Stimulated activated memory B cell treated with anti-CD40 and anti-IgM and Interleukin-4, amounts not matched to agents 10 μg/mL and 1 μg/mL and 100 μg/mL, for 72 hours (primary cell): ENCODE data around the gene ZFYVE21.

Experiments
- ATAC-seq: fragments of 150-1000 bp; cut with Tn5 transposase; 2 replicates; pipeline ENCODE4 v1.10.0; 2021
- H3K27ac Mint-ChIP-seq: one replicate; pipeline ENCODE4 v1.8.0; 2022; ENCODE audit warnings: mild to moderate bottlenecking, mixed read lengths
- H3K27me3 Mint-ChIP-seq: one replicate; pipeline ENCODE4 v1.8.0; 2022; ENCODE audit warnings: mixed read lengths
- H3K36me3 Mint-ChIP-seq: one replicate; pipeline ENCODE4 v1.8.0; 2022; ENCODE audit warnings: mixed read lengths
- H3K4me1 Mint-ChIP-seq: one replicate; pipeline ENCODE4 v1.8.0; 2022; ENCODE audit warnings: mixed read lengths
- H3K4me3 Mint-ChIP-seq: one replicate; pipeline ENCODE4 v1.8.0; 2022; ENCODE audit warnings: mild to moderate bottlenecking, moderate library complexity, mixed read lengths
- H3K9me3 Mint-ChIP-seq: one replicate; pipeline ENCODE4 v1.8.0; 2022; ENCODE audit warnings: mixed read lengths

Gene ZFYVE21

GRCh38 chr14:103721334-103722120, 5.9 kb downstream of the ZFYVE21 start:
- ATAC-seq, result no peak
- H3K4me1 Mint-ChIP-seq, result peaks cover 31% of the 10 kb centered on the region
- H3K27me3 Mint-ChIP-seq, result no peaks in the 10 kb centered on the region
- H3K4me3 Mint-ChIP-seq, result no peak overlapping the region
- no peaks in the 10 kb centered on the region for H3K9me3 Mint-ChIP-seq
- H3K36me3 Mint-ChIP-seq, result no peaks in the 10 kb centered on the region
- H3K27ac Mint-ChIP-seq, result no peak overlapping the region

GRCh38 chr14:103723748-103724081, 8.1 kb downstream of the ZFYVE21 start:
- Mint-ChIP-seq H3K4me3 (no peak overlapping the region), H3K4me1 (peaks cover 12% of the 10 kb centered on the region), H3K27me3 (no peaks in the 10 kb centered on the region), H3K36me3 (peaks cover under 1% of the 10 kb centered on the region), H3K9me3 (no peaks in the 10 kb centered on the region), H3K27ac (no peak overlapping the region)
- ATAC-seq, result no peak

- Mint-ChIP-seq H3K36me3 (peaks cover 4% of the 10 kb centered on the region), H3K4me1 (peaks cover 8% of the 10 kb centered on the region), H3K9me3 (no peaks in the 10 kb centered on the region), H3K4me3 (no peak overlapping the region), H3K27ac (no peak overlapping the region), H3K27me3 (no peaks in the 10 kb centered on the region)
- peak; percentile 26 for ATAC-seq
Observed at GRCh38 chr14:103724116-103724515, 8.5 kb downstream of the ZFYVE21 start.

- H3K9me3 Mint-ChIP-seq, result no peaks in the 10 kb centered on the region
- no peak for ATAC-seq
- H3K27ac Mint-ChIP-seq, result no peak overlapping the region
Observed at GRCh38 chr14:103725001-103725682, 9.5 kb downstream of the ZFYVE21 start.

GRCh38 chr14:103725739-103726395, 10.3 kb downstream of the ZFYVE21 start:
- Mint-ChIP-seq H3K27ac (no peak overlapping the region), H3K27me3 (no peaks in the 10 kb centered on the region), H3K36me3 (peaks cover 15% of the 10 kb centered on the region), H3K4me1 (no peaks in the 10 kb centered on the region), H3K9me3 (no peaks in the 10 kb centered on the region), H3K4me3 (no peak overlapping the region)
- no peak for ATAC-seq

More at GRCh38 chr14:103725001-103725682, 9.5 kb downstream of the ZFYVE21 start:
- H3K4me1 Mint-ChIP-seq, result no peaks in the 10 kb centered on the region
- H3K36me3 Mint-ChIP-seq, result peaks cover 14% of the 10 kb centered on the region
- no peak overlapping the region for H3K4me3 Mint-ChIP-seq
- H3K27me3 Mint-ChIP-seq, result no peaks in the 10 kb centered on the region

- Mint-ChIP-seq H3K4me3 (no peak overlapping the region), H3K27ac (no peak overlapping the region), H3K27me3 (no peaks in the 10 kb centered on the region), H3K9me3 (no peaks in the 10 kb centered on the region), H3K36me3 (peaks cover 15% of the 10 kb centered on the region), H3K4me1 (no peaks in the 10 kb centered on the region)
- no peak for ATAC-seq
Observed at GRCh38 chr14:103726474-103726873, 10.9 kb downstream of the ZFYVE21 start.

- peaks cover 15% of the 10 kb centered on the region for H3K36me3 Mint-ChIP-seq
- H3K4me3 Mint-ChIP-seq, result no peak overlapping the region
- no peaks in the 10 kb centered on the region for H3K9me3 Mint-ChIP-seq
- H3K4me1 Mint-ChIP-seq, result no peaks in the 10 kb centered on the region
- no peak for ATAC-seq
- no peak overlapping the region for H3K27ac Mint-ChIP-seq
- no peaks in the 10 kb centered on the region for H3K27me3 Mint-ChIP-seq
Observed at GRCh38 chr14:103727313-103727980, 11.8 kb downstream of the ZFYVE21 start.

- Mint-ChIP-seq H3K36me3 (peaks cover 22% of the 10 kb centered on the region), H3K4me1 (no peaks in the 10 kb centered on the region), H3K4me3 (no peak overlapping the region), H3K9me3 (no peaks in the 10 kb centered on the region), H3K27ac (no peak overlapping the region), H3K27me3 (no peaks in the 10 kb centered on the region)
- no peak for ATAC-seq
Observed at GRCh38 chr14:103728141-103728540, 12.5 kb downstream of the ZFYVE21 start.

GRCh38 chr14:103728721-103729120, 13.1 kb downstream of the ZFYVE21 start:
- H3K4me1 Mint-ChIP-seq, result no peaks in the 10 kb centered on the region
- peaks cover 22% of the 10 kb centered on the region for H3K36me3 Mint-ChIP-seq
- H3K27me3 Mint-ChIP-seq, result no peaks in the 10 kb centered on the region
- no peak overlapping the region for H3K27ac Mint-ChIP-seq
- ATAC-seq, result no peak
- no peak overlapping the region for H3K4me3 Mint-ChIP-seq
- H3K9me3 Mint-ChIP-seq, result no peaks in the 10 kb centered on the region

- Mint-ChIP-seq H3K9me3 (no peaks in the 10 kb centered on the region), H3K4me3 (no peak overlapping the region), H3K27me3 (no peaks in the 10 kb centered on the region), H3K4me1 (no peaks in the 10 kb centered on the region), H3K27ac (no peak overlapping the region), H3K36me3 (peaks cover 27% of the 10 kb centered on the region)
- no peak for ATAC-seq
Observed at GRCh38 chr14:103729496-103730448, 14.2 kb downstream of the ZFYVE21 start.

- no peaks in the 10 kb centered on the region for H3K9me3 Mint-ChIP-seq
- peaks cover 28% of the 10 kb centered on the region for H3K36me3 Mint-ChIP-seq
- no peaks in the 10 kb centered on the region for H3K27me3 Mint-ChIP-seq
- no peak for ATAC-seq
- no peak overlapping the region for H3K27ac Mint-ChIP-seq
- H3K4me1 Mint-ChIP-seq, result no peaks in the 10 kb centered on the region
- H3K4me3 Mint-ChIP-seq, result no peak overlapping the region
Observed at GRCh38 chr14:103730490-103731035, 15.0 kb downstream of the ZFYVE21 start.

- Mint-ChIP-seq H3K4me1 (no peaks in the 10 kb centered on the region), H3K36me3 (peaks cover 28% of the 10 kb centered on the region), H3K4me3 (no peak overlapping the region), H3K27ac (no peak overlapping the region), H3K27me3 (no peaks in the 10 kb centered on the region), H3K9me3 (no peaks in the 10 kb centered on the region)
- no peak for ATAC-seq
Observed at GRCh38 chr14:103731481-103731880, 15.9 kb downstream of the ZFYVE21 start.

- H3K27me3 Mint-ChIP-seq, result no peaks in the 10 kb centered on the region
- no peak overlapping the region for H3K27ac Mint-ChIP-seq
- H3K9me3 Mint-ChIP-seq, result no peaks in the 10 kb centered on the region
- H3K4me3 Mint-ChIP-seq, result no peak overlapping the region
- no peak for ATAC-seq
- peaks cover 28% of the 10 kb centered on the region for H3K36me3 Mint-ChIP-seq
- H3K4me1 Mint-ChIP-seq, result no peaks in the 10 kb centered on the region
Observed at GRCh38 chr14:103731916-103732867, 16.6 kb downstream of the ZFYVE21 start.
